ENCODE data around the gene DLEU7. TPM values are rescaled to one million over a fixed set of nuclear protein-coding genes. Genes with fewer than 3 reads are reported as not detected.

Gene DLEU7
- total and polyA plus RNA-seq, 2 of the 8 experiments (the other 6 are each of a cell fraction or from before 2014, with no cell fraction given), result 4.9 to 5.2 TPM

GRCh38 chr13:50798923-50799322 lies 44.6 kb downstream of the DLEU7 start:
- H3K9ac ChIP-seq (replicated peaks in 1 of 4; ENCODE audit: extremely low read depth in 1 of 4, low read depth in 3 of 4, low read length in 3 of 4), result no peak overlapping the region
- H3K79me2 ChIP-seq (ENCODE audit: control insufficient read depth in 1 of 2, insufficient read depth in 2 of 2, low read length in 2 of 2), result no peaks in the 10 kb centered on the region
- H3K23ac ChIP-seq (ENCODE audit: insufficient read length), result no peak overlapping the region
- no peaks in the 10 kb centered on the region for H3K79me1 ChIP-seq (ENCODE audit: low read depth, low read length)
- CTCF ChIA-PET (ENCODE audit: partially characterized antibody), result interaction anchor here (1.0 to 1.6 kb wide), 4 partner anchors 113 to 820 kb away, joined by 4 to 5 read pairs (median 4); no protein-coding TSS in a partner anchor
- H4K8ac ChIP-seq (ENCODE audit: extremely low read depth, insufficient read depth, low read length), result no peak overlapping the region
- no peak overlapping the region for H3K56ac ChIP-seq (replicated peaks; ENCODE audit: insufficient read length, low read depth, low read length)
- H3K14ac ChIP-seq (ENCODE audit: insufficient read length), result no peak overlapping the region
- H3K18ac ChIP-seq (ENCODE audit: extremely low read depth, low read length), result no peak overlapping the region
- H4K20me1 ChIP-seq (replicated peaks in 1 of 2; ENCODE audit: control insufficient read depth in 1 of 2, insufficient read depth in 2 of 2, low read length in 2 of 2), result peaks cover 0 to 1% of the 10 kb centered on the region in 2 experiments
- H2BK15ac ChIP-seq (ENCODE audit: low read length), result no peak overlapping the region
- no peaks in the 10 kb centered on the region for H3K27me3 ChIP-seq (replicated peaks in 1 of 4; ENCODE audit: control insufficient read depth in 3 of 4, extremely low read depth in 1 of 4, insufficient read depth in 3 of 4, low read length in 3 of 4)
- no peak overlapping the region for H3K4ac ChIP-seq (replicated peaks; ENCODE audit: insufficient read length, low read depth, low read length)
- no peak overlapping the region for H2BK12ac ChIP-seq (ENCODE audit: low read depth, low read length)
- no peak overlapping the region for H4K91ac ChIP-seq (replicated peaks; ENCODE audit: insufficient read length, low read length)
- H2AK5ac ChIP-seq (ENCODE audit: low read depth, low read length), result no peak overlapping the region
- H3K9me3 ChIP-seq (ENCODE audit: insufficient read depth in 2 of 2, low read depth in 1 of 2, low read length in 1 of 2), result no peaks in the 10 kb centered on the region
- FAIRE-seq, result no peak
- TF ChIP-seq EZH2 (IDR thresholded peaks at IDR 0.05; ENCODE audit: low read depth, low read length, severe bottlenecking) (no peak), RXRA (IDR thresholded peaks at IDR 0.05; ENCODE audit: insufficient read depth, low read depth, low read length) (no peak), POLR2A (IDR thresholded peaks at IDR 0.05; ENCODE audit: control extremely low read depth in 1 of 2, low read depth in 2 of 2, low read length in 2 of 2) (no peak), KDM1A (IDR thresholded peaks at IDR 0.05; ENCODE audit: borderline replicate concordance, low read length) (no peak), SP1 (IDR thresholded peaks at IDR 0.05; ENCODE audit: low read depth, low read length) (no peak), SIN3A (conservative IDR thresholded peaks at IDR 0.05 in 1 of 2, IDR thresholded peaks at IDR 0.05 in 1 of 2; ENCODE audit: low read depth in 1 of 2, low read length in 2 of 2) (no peak), HDAC6 (IDR thresholded peaks at IDR 0.05; ENCODE audit: low read depth, low read length) (no peak), JUN (IDR thresholded peaks at IDR 0.05; ENCODE audit: low read depth, low read length) (no peak), SRF (IDR thresholded peaks at IDR 0.05; ENCODE audit: low read depth, low read length) (no peak), CEBPB (IDR thresholded peaks at IDR 0.05; ENCODE audit: low read depth, low read length) (no peak), ATF3 (IDR thresholded peaks at IDR 0.05; ENCODE audit: insufficient read depth, low read depth, low read length) (no peak), SIRT6 (IDR thresholded peaks at IDR 0.05; ENCODE audit: low read length) (no peak), FOSL1 (IDR thresholded peaks at IDR 0.05; ENCODE audit: insufficient read depth, low read depth, low read length) (no peak), YY1 (IDR thresholded peaks at IDR 0.05; ENCODE audit: low read depth, low read length) (no peak)
- peaks cover 0 to 7% (median 4%) of the 10 kb centered on the region in 4 experiments; a peak in 4 of 7 replicates for H3K4me1 ChIP-seq (replicated peaks in 1 of 4; ENCODE audit: control insufficient read depth in 3 of 4, insufficient read depth in 4 of 4, low read length in 3 of 4)
- 75% methylated on average over 2 of the region's 2 CpGs; no CpG with 5 or more reads in 1 of the 2 experiments for WGBS, 2 experiments (ENCODE audit: extremely low coverage in 1 of 2, insufficient coverage in 1 of 2, insufficient read length in 1 of 2, insufficient replicate concordance in 2 of 2, low coverage in 1 of 2, low lambda C conversion rate in 2 of 2, missing lambda C conversion rate in 1 of 2)
- no peak overlapping the region for H2BK20ac ChIP-seq (ENCODE audit: low read length)
- no peak overlapping the region for H3K4me3 ChIP-seq (ENCODE audit: extremely low read depth in 1 of 4, insufficient read depth in 2 of 4, low read depth in 3 of 4, low read length in 4 of 4)
- no peak overlapping the region for H2AFZ ChIP-seq (ENCODE audit: low read length)
- no peak overlapping the region for H4K5ac ChIP-seq (ENCODE audit: insufficient read length, low read depth, low read length)
- H3K36me3 ChIP-seq (ENCODE audit: control insufficient read depth in 2 of 4, insufficient read depth in 4 of 4, low read length in 3 of 4), result no peaks in the 10 kb centered on the region
- H2BK5ac ChIP-seq (ENCODE audit: low read depth, low read length), result no peak overlapping the region
- POLR2A ChIA-PET (ENCODE audit: partially characterized antibody), result no interaction called here
- H3K4me2 ChIP-seq (ENCODE audit: insufficient read depth in 1 of 2, low read depth in 2 of 2, low read length in 2 of 2), result no peak overlapping the region
- no peak for DNase-seq (ENCODE audit: low read depth in 1 of 2, low spot score in 2 of 2)
- no peaks in the 10 kb centered on the region for H3K23me2 ChIP-seq (ENCODE audit: low read depth, low read length)
- no peak overlapping the region for H2BK120ac ChIP-seq (replicated peaks; ENCODE audit: low read depth, low read length)
- H3K27ac ChIP-seq (ENCODE audit: low read depth, low read length), result no peak overlapping the region

All from H1 (cell line).